Hepatocyte (in vitro differentiated cells): ENCODE results near the gene COBL. TPM values are rescaled to one million over a fixed set of nuclear protein-coding genes. Genes with fewer than 3 reads are reported as not detected.

Experiments used
- DNase-seq: peaks from one replicate; pipeline ENCODE4 v3.0.0-alpha.2; 2016; ENCODE audit warnings: low spot score
- H2AFZ ChIP-seq: fragments of 200-600 bp; sonication (generic); 2 replicates; pipeline ENCODE4 v1.6.0; 2016; ENCODE audit warnings: antibody characterized with exemption, mild to moderate bottlenecking
- H3K27ac ChIP-seq: fragments of 200-600 bp; sonication (generic); 2 replicates; pipeline ENCODE4 v1.5.1; 2016; ENCODE audit warnings: mild to moderate bottlenecking
- H3K27me3 ChIP-seq: fragments of 200-600 bp; sonication (generic); 2 replicates; pipeline ENCODE4 v1.6.1; 2016
- H3K36me3 ChIP-seq: fragments of 200-600 bp; sonication (generic); replicated peaks from 2 replicates; pipeline ENCODE4 v1.5.1; 2016; ENCODE audit warnings: low read depth; ENCODE audit not compliant: insufficient read depth
- H3K4me1 ChIP-seq: fragments of 200-600 bp; sonication (generic); 2 replicates; pipeline ENCODE4 v1.5.1; 2016; ENCODE audit warnings: mild to moderate bottlenecking, moderate library complexity; ENCODE audit not compliant: insufficient read depth
- H3K4me2 ChIP-seq: fragments of 200-600 bp; sonication (generic); 2 replicates; pipeline ENCODE4 v1.6.0; 2016
- H3K4me3 ChIP-seq: fragments of 200-600 bp; sonication (generic); 2 replicates; pipeline ENCODE4 v1.5.1; 2016; ENCODE audit warnings: mild to moderate bottlenecking
- H3K79me2 ChIP-seq: fragments of 200-600 bp; sonication (generic); 2 replicates; pipeline ENCODE4 v1.6.0; 2017; ENCODE audit warnings: mild to moderate bottlenecking
- H3K9me2 ChIP-seq: fragments of 200-600 bp; sonication (generic); replicated peaks from 2 replicates; pipeline ENCODE4 v1.6.0; 2017; ENCODE audit warnings: mild to moderate bottlenecking; ENCODE audit not compliant: insufficient read depth
- H3K9me3 ChIP-seq: fragments of 200-600 bp; sonication (generic); 2 replicates; pipeline ENCODE4 v1.5.1; 2016; ENCODE audit warnings: low read depth, mild to moderate bottlenecking
- H4K20me1 ChIP-seq: fragments of 200-600 bp; sonication (generic); 2 replicates; pipeline ENCODE4 v1.6.0; 2016; ENCODE audit warnings: mild to moderate bottlenecking; ENCODE audit not compliant: insufficient read depth, poor library complexity, severe bottlenecking
- CTCF ChIP-seq: fragments of 200-600 bp; sonication (generic); IDR thresholded peaks from 2 replicates; pipeline ENCODE4 v1.5.1; 2016; ENCODE audit warnings: antibody characterized with exemption, mild to moderate bottlenecking; ENCODE audit not compliant: poor library complexity
- EZH2 ChIP-seq: fragments of 200-600 bp; sonication (generic); IDR thresholded peaks from 2 replicates; pipeline ENCODE4 v1.6.1; 2016; ENCODE audit warnings: antibody characterized with exemption, mild to moderate bottlenecking, borderline replicate concordance
- EZH2phosphoT487 ChIP-seq: fragments of 200-600 bp; sonication (generic); IDR thresholded peaks from one replicate; pipeline ENCODE4 v1.6.1; 2018; ENCODE audit warnings: antibody characterized with exemption, mild to moderate bottlenecking, low read depth, moderate library complexity; ENCODE audit not compliant: unreplicated experiment, severe bottlenecking
- WGBS: methylation state at CpG from one replicate; pipeline ENCODE4 v1.1.6; 2016; ENCODE audit warnings: low lambda C conversion rate; ENCODE audit errors: missing lambda C conversion rate; 5-methylcytosine and 5-hydroxymethylcytosine counted together
- polyA plus RNA-seq: library from polyadenylated mRNA; unstranded; fragments of >200 nt; fragmentation: Nextera tagmentation; extraction: Ambion mirVana; gene quantifications from 2 replicates; pipeline ENCODE4 v1.2.1, GENCODE V29; 2016
- total RNA-seq: library from RNA; depleted of rRNA; stranded (reverse); fragments of >200 nt; gene quantifications from 2 replicates; pipeline ENCODE4 v1.2.3, GENCODE V29; 2014

COBL gene
- total and polyA plus RNA-seq, 2 experiments from 2014 or later: 7.8 to 20.5 TPM

- Histone ChIP-seq H3K79me2 (peaks cover 57% of the 10 kb centered on the region), H3K4me2 (no peak overlapping the region), H3K27me3 (no peaks in the 10 kb centered on the region), H3K36me3 (no peaks in the 10 kb centered on the region), H3K27ac (no peak overlapping the region), H3K9me2 (no peaks in the 10 kb centered on the region), H3K4me3 (no peak overlapping the region), H2AFZ (no peak overlapping the region), H3K9me3 (no peaks in the 10 kb centered on the region), H4K20me1 (no peaks in the 10 kb centered on the region), H3K4me1 (peaks cover 26% of the 10 kb centered on the region)
- DNase-seq: no peak
- TF ChIP-seq CTCF (no peak), EZH2 (no peak), EZH2phosphoT487 (no peak)
- WGBS: 94% methylated on average over 2 of the region's 2 CpGs
Observed at GRCh38 chr7:51230324-51230625, 86.3 kb downstream of the COBL start.

- H2AFZ ChIP-seq: no peak overlapping the region
- DNase-seq: no peak
- H3K9me3 ChIP-seq: no peaks in the 10 kb centered on the region
- H3K4me3 ChIP-seq: no peak overlapping the region
- peaks cover 26% of the 10 kb centered on the region for H3K4me1 ChIP-seq
- H3K79me2 ChIP-seq: peaks cover 53% of the 10 kb centered on the region
- no peak overlapping the region for H3K27ac ChIP-seq
- TF ChIP-seq CTCF (no peak), EZH2 (no peak), EZH2phosphoT487 (no peak)
- no peaks in the 10 kb centered on the region for H3K27me3 ChIP-seq
- H3K4me2 ChIP-seq: no peak overlapping the region
- H3K9me2 ChIP-seq: no peaks in the 10 kb centered on the region
- 94% methylated on average over 11 of the region's 11 CpGs for WGBS
- H4K20me1 ChIP-seq: no peaks in the 10 kb centered on the region
- no peaks in the 10 kb centered on the region for H3K36me3 ChIP-seq
Observed at GRCh38 chr7:51229620-51230323, 86.8 kb downstream of the COBL start.

GRCh38 chr7:51229106-51229537 lies 87.5 kb downstream of the COBL start:
- Histone ChIP-seq H3K9me3 (no peaks in the 10 kb centered on the region), H3K27ac (no peak overlapping the region), H4K20me1 (no peaks in the 10 kb centered on the region), H3K36me3 (no peaks in the 10 kb centered on the region), H3K4me1 (peaks cover 23% of the 10 kb centered on the region), H3K9me2 (no peaks in the 10 kb centered on the region), H3K4me3 (no peak overlapping the region), H3K4me2 (no peak overlapping the region), H3K79me2 (peaks cover 53% of the 10 kb centered on the region), H3K27me3 (no peaks in the 10 kb centered on the region), H2AFZ (no peak overlapping the region)
- TF ChIP-seq CTCF (no peak), EZH2phosphoT487 (no peak), EZH2 (no peak)
- 78% methylated on average over 18 of the region's 18 CpGs for WGBS
- no peak for DNase-seq
